Measurements from ENCODE around the gene PXMP4. TPM values are rescaled to one million over a fixed set of nuclear protein-coding genes. Genes with fewer than 3 reads are reported as not detected.

The PXMP4 gene
- polyA plus RNA-seq, 1 donor (not counting 4 experiments of a cell fraction or from before 2014, with no cell fraction given), result 3.2 TPM

- Histone ChIP-seq H2AFZ (ENCODE audit: control insufficient read depth, low read length) (no peak overlapping the region), H3K9me1 (ENCODE audit: control insufficient read depth, extremely low read depth, insufficient read depth, low read length) (no peaks in the 10 kb centered on the region), H3K9me3 (ENCODE audit: control insufficient read depth, low read depth, low read length) (no peaks in the 10 kb centered on the region), H3K27me3 (ENCODE audit: control insufficient read depth, extremely low read depth, insufficient read depth, low read length) (no peaks in the 10 kb centered on the region), H3K4me3 (ENCODE audit: control insufficient read depth in 2 of 3, extremely low read depth in 1 of 3, insufficient read depth in 2 of 3, low read depth in 1 of 3, low read length in 3 of 3) (no peak overlapping the region), H3K4me1 (ENCODE audit: control insufficient read depth, extremely low read depth, insufficient read depth, low read length) (peaks cover 7% of the 10 kb centered on the region), H3K79me2 (ENCODE audit: control insufficient read depth, insufficient read depth, low read length) (no peaks in the 10 kb centered on the region), H3K9ac (ENCODE audit: control insufficient read depth, extremely low read depth, insufficient read depth, low read length) (no peak overlapping the region), H3K27ac (ENCODE audit: control insufficient read depth, insufficient read depth, low read length) (no peak overlapping the region), H3K4me2 (ENCODE audit: control insufficient read depth, extremely low read depth, insufficient read depth, low read depth, low read length) (no peak overlapping the region), H4K20me1 (ENCODE audit: control insufficient read depth, extremely low read depth, insufficient read depth, low read length) (no peaks in the 10 kb centered on the region), H3K36me3 (ENCODE audit: control insufficient read depth in 2 of 2, extremely low read depth in 1 of 2, insufficient read depth in 2 of 2, low read length in 2 of 2) (no peaks in the 10 kb centered on the region)
- TF ChIP-seq EZH2 (IDR thresholded peaks at IDR 0.05; ENCODE audit: low read length), result no peak
- no peak for TF ChIP-seq CTCF (optimal IDR thresholded peaks at IDR 0.05 in 1 of 3, IDR thresholded peaks at IDR 0.05 in 1 of 3, conservative IDR thresholded peaks at IDR 0.05 in 1 of 3; ENCODE audit: extremely low read depth in 1 of 3, insufficient read depth in 2 of 3, low read length in 3 of 3)
- no peak for DNase-seq (ENCODE audit: low read depth, low spot score)
- FAIRE-seq, result no peak
- dilution Hi-C loops (cut with MboI; ENCODE audit: extremely low pct_ligation_motif_present, low sequenced_read_pairs), result no loop called here
Observed at GRCh38 chr20:33721391-33722140, 1.5 kb upstream of the PXMP4 start.

GRCh38 chr20:33719277-33719988 lies 677 bp downstream of the PXMP4 start:
- Histone ChIP-seq H3K9ac (ENCODE audit: control insufficient read depth, extremely low read depth, insufficient read depth, low read length) (peak overlapping the region; percentile 72), H3K27me3 (ENCODE audit: control insufficient read depth, extremely low read depth, insufficient read depth, low read length) (no peaks in the 10 kb centered on the region), H3K9me1 (ENCODE audit: control insufficient read depth, extremely low read depth, insufficient read depth, low read length) (no peaks in the 10 kb centered on the region), H3K4me2 (ENCODE audit: control insufficient read depth, extremely low read depth, insufficient read depth, low read depth, low read length) (peak overlapping the region; percentile 79), H3K27ac (ENCODE audit: control insufficient read depth, insufficient read depth, low read length) (no peak overlapping the region), H3K4me3 (ENCODE audit: control insufficient read depth in 2 of 3, extremely low read depth in 1 of 3, insufficient read depth in 2 of 3, low read depth in 1 of 3, low read length in 3 of 3) (peak overlapping the region; percentile 59 to 80 (median 79)), H4K20me1 (ENCODE audit: control insufficient read depth, extremely low read depth, insufficient read depth, low read length) (no peaks in the 10 kb centered on the region), H3K36me3 (ENCODE audit: control insufficient read depth in 2 of 2, extremely low read depth in 1 of 2, insufficient read depth in 2 of 2, low read length in 2 of 2) (no peaks in the 10 kb centered on the region), H2AFZ (ENCODE audit: control insufficient read depth, low read length) (peak overlapping the region; percentile 90), H3K79me2 (ENCODE audit: control insufficient read depth, insufficient read depth, low read length) (no peaks in the 10 kb centered on the region), H3K9me3 (ENCODE audit: control insufficient read depth, low read depth, low read length) (no peaks in the 10 kb centered on the region), H3K4me1 (ENCODE audit: control insufficient read depth, extremely low read depth, insufficient read depth, low read length) (peaks cover 7% of the 10 kb centered on the region)
- DNase-seq (ENCODE audit: low read depth, low spot score) (no peak), FAIRE-seq (no peak)
- TF ChIP-seq CTCF (optimal IDR thresholded peaks at IDR 0.05 in 1 of 3, IDR thresholded peaks at IDR 0.05 in 1 of 3, conservative IDR thresholded peaks at IDR 0.05 in 1 of 3; ENCODE audit: extremely low read depth in 1 of 3, insufficient read depth in 2 of 3, low read length in 3 of 3), result no peak
- no peak for TF ChIP-seq EZH2 (IDR thresholded peaks at IDR 0.05; ENCODE audit: low read length)
- dilution Hi-C loops (cut with MboI; ENCODE audit: extremely low pct_ligation_motif_present, low sequenced_read_pairs), result no loop called here
